Lung (tissue), 12 donors: ENCODE results near the gene TENM3. TPM values are rescaled to one million over a fixed set of nuclear protein-coding genes. Genes with fewer than 3 reads are reported as not detected.

Experiments used
- ATAC-seq: fragments of 200-7000 bp; cut with Tn5 transposase; one replicate; pipeline ENCODE4 v1.9.1; 2020; ENCODE audit warnings: moderate number of reproducible peaks; ENCODE audit not compliant: insufficient read depth, low FRiP score
- DNase-seq, 3 donors: peaks; one replicate each; pipeline ENCODE4 v3.0.0-alpha.2; 2013 to 2017
- H3K27ac ChIP-seq, 2 donors: one replicate each; pipeline ENCODE4 v1.5.1; 2013; ENCODE audit warnings: mild to moderate bottlenecking in 2 of 2, moderate library complexity in 2 of 2, control low read depth in 1 of 2, inconsistent platforms in 1 of 2, low read depth in 1 of 2, low read length in 1 of 2
- H3K27me3 ChIP-seq, 3 donors: one replicate each; pipeline ENCODE4 v1.5.1; 2013; ENCODE audit warnings: low read length in 2 of 3; ENCODE audit not compliant: control insufficient read depth in 3 of 3, insufficient read depth in 3 of 3
- H3K36me3 ChIP-seq, 4 donors: one replicate each; pipeline ENCODE4 v1.5.1; 2013; ENCODE audit warnings: low read length in 4 of 4, mild to moderate bottlenecking in 1 of 4, moderate library complexity in 1 of 4; ENCODE audit not compliant: control insufficient read depth in 4 of 4, insufficient read depth in 4 of 4
- H3K4me1 ChIP-seq, 5 donors: one replicate each; pipeline ENCODE4 v1.5.1; 2013; ENCODE audit warnings: low read length in 5 of 5, mild to moderate bottlenecking in 2 of 5, moderate library complexity in 1 of 5; ENCODE audit not compliant: control insufficient read depth in 5 of 5, insufficient read depth in 5 of 5
- H3K4me3 ChIP-seq: one replicate; pipeline ENCODE4 v1.5.1; 2013; ENCODE audit warnings: mild to moderate bottlenecking, control low read depth, moderate library complexity
- H3K9ac ChIP-seq, 2 donors: one replicate each; pipeline ENCODE4 v1.5.1; 2013; ENCODE audit warnings: low read length in 2 of 2, control low read depth in 1 of 2; ENCODE audit not compliant: insufficient read depth in 1 of 2
- H3K9me3 ChIP-seq, 4 donors: one replicate each; pipeline ENCODE4 v1.5.1; 2013; ENCODE audit warnings: low read length in 3 of 4, mild to moderate bottlenecking in 1 of 4, moderate library complexity in 1 of 4; ENCODE audit not compliant: control insufficient read depth in 4 of 4, insufficient read depth in 3 of 4
- WGBS, 2 donors: extraction: QIAGEN DNeasy Blood & Tissue Kit; methylation state at CpG; one replicate each; pipeline ENCODE4 v1.1.7; 2013; 5-methylcytosine and 5-hydroxymethylcytosine counted together
- polyA plus RNA-seq, 2 donors: library from polyadenylated mRNA; stranded (reverse); fragments of 200-250 nt; gene quantifications; one replicate each; pipeline ENCODE4 v1.2.1, GENCODE V29; 2013
- total RNA-seq, 2 donors: library from RNA; depleted of rRNA in 1 of 2; stranded (reverse); fragments of >200 nt in 1 of 2; gene quantifications; one replicate each; pipeline ENCODE4 v1.2.1, GENCODE V29; 2014 to 2021
- TF ChIP-seq, protein P1 (sequence below): IDR thresholded peaks from 2 replicates; pipeline ENCODE4 v1.5.1; 2012; ENCODE audit warnings: mild to moderate bottlenecking; ENCODE audit errors: control extremely low read depth, extremely low read depth
- donor health status: control.
- donor health status: control.
- donor health status: Bipolar disorder and iron deficiency.
- donor health status: healthy.
- donor health status: DM: yes; HTN: yes; CAD: no.

TENM3 gene
- total and polyA plus RNA-seq, 4 donors, result 0.14 to 5.3 (median 2.2) TPM

DNA sequence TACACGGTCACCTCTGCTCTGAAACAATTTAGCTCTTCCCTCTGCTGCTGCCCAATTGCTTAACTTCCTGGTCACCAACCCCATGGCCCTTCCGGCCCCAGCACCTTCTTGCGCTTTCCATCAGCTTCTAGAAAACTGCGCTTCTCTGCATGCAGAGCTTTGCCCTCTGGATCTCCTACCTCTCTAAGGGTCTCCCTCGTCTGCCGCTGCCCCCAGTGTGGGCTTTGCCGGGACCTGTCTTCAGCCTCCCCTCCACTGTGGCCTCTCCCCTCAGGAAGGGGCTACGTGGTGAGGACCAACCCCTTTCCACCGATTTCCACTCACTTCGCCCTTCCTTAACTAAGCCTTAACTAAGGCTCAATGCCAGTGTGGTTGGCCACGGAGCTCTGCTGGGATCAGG lies 579.4 kb downstream of the TENM3 start:
- Histone ChIP-seq H3K36me3 (no peaks in the 10 kb centered on the region), H3K4me1 (no peaks in the 10 kb centered on the region), H3K9ac (no peak overlapping the region), H3K9me3 (no peaks in the 10 kb centered on the region), H3K27ac (no peak overlapping the region), H3K4me3 (no peak overlapping the region), H3K27me3 (no peaks in the 10 kb centered on the region)
- DNase-seq, result no peak
- no peak for ATAC-seq
- WGBS, 2 donors, result 76 to 83% methylated on average over 11 of the region's 11 CpGs
- TF ChIP-seq, protein P1, sequence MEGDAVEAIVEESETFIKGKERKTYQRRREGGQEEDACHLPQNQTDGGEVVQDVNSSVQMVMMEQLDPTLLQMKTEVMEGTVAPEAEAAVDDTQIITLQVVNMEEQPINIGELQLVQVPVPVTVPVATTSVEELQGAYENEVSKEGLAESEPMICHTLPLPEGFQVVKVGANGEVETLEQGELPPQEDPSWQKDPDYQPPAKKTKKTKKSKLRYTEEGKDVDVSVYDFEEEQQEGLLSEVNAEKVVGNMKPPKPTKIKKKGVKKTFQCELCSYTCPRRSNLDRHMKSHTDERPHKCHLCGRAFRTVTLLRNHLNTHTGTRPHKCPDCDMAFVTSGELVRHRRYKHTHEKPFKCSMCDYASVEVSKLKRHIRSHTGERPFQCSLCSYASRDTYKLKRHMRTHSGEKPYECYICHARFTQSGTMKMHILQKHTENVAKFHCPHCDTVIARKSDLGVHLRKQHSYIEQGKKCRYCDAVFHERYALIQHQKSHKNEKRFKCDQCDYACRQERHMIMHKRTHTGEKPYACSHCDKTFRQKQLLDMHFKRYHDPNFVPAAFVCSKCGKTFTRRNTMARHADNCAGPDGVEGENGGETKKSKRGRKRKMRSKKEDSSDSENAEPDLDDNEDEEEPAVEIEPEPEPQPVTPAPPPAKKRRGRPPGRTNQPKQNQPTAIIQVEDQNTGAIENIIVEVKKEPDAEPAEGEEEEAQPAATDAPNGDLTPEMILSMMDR, result no peak

DNA sequence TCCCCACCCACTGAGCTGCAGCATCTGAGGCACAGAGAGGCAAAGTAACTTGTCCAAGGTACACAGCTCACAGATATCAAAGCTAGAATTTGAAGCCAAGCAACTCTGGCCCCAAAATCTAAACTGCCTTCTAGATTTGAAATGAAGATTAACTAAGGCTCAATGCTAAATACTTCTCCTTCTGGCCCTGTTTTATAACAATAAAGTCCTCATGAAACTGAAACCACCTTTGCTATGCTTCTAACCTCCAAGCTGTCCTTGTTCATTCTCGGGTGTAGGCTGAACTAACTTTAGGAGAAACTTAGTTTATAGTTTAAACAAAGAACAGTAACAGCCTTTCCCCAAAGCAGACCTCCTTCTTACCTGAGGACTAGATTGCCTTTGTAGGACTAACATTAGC lies 580.4 kb downstream of the TENM3 start:
- no peak overlapping the region for H3K9ac ChIP-seq
- no peaks in the 10 kb centered on the region for H3K4me1 ChIP-seq
- no peak for DNase-seq
- no peak for ATAC-seq
- TF ChIP-seq, protein P1, result no peak
- peaks cover 0 to 3% (median 0%) of the 10 kb centered on the region in 3 donors for H3K27me3 ChIP-seq
- no peak overlapping the region for H3K27ac ChIP-seq
- 56 to 61% methylated on average over 1 of the region's 1 CpG for WGBS, 2 donors
- H3K4me3 ChIP-seq, result no peak overlapping the region
- H3K9me3 ChIP-seq, result no peaks in the 10 kb centered on the region
- H3K36me3 ChIP-seq, result no peaks in the 10 kb centered on the region

DNA sequence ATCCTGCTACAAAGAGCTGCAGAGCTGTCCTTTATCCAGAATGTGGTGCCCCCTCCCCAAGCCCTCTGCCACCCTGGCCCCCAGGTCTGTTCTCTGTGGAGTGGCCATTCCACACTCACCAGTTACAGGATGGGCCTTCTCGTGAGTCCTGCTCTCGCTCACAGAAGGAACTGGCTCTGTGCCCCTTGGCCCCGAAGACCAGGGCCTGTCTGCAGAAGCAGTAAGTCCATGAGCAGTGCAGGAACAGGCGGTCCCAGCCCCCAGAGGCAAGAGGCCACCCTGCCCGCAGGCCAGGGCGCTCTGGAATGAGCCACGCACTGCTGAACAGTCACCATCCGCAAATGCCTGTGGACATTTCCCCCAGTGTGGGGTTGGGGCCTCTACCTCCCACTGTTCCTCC lies 581.8 kb downstream of the TENM3 start:
- Histone ChIP-seq H3K9me3 (no peaks in the 10 kb centered on the region), H3K9ac (no peak overlapping the region), H3K4me3 (no peak overlapping the region), H3K27ac (no peak overlapping the region), H3K36me3 (no peaks in the 10 kb centered on the region), H3K4me1 (no peaks in the 10 kb centered on the region), H3K27me3 (peaks cover 0 to 3% (median 0%) of the 10 kb centered on the region in 3 donors)
- ATAC-seq (no peak), DNase-seq (no peak)
- TF ChIP-seq, protein P1, result no peak
- WGBS, 2 donors, result 66 to 87% methylated on average over 8 of the region's 8 CpGs

DNA sequence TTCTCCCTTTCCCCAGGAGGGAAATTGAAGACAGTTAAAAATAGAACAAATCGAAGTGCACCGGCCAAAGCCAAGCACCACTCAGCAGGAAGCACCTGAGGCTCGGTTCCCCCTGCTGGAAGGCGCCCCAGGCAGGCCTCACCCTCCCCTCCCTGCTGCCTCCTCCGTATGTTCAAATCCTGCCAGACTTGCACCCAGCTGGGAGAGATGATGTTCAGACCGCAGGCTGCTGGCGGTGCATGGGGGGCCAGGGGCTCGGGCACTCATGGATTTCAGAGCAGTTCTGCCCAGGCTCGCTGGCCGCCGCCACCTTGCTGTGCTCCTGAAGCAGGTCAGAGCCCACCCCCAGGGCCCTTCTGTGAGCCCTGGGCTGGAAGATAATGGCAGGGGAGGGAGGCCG lies 582.6 kb downstream of the TENM3 start:
- Histone ChIP-seq H3K27ac (no peak overlapping the region), H3K27me3 (peaks cover 0 to 3% (median 0%) of the 10 kb centered on the region in 3 donors), H3K9me3 (peaks cover 0 to 3% (median 0%) of the 10 kb centered on the region in 4 donors), H3K4me3 (no peak overlapping the region), H3K4me1 (no peaks in the 10 kb centered on the region), H3K9ac (no peak overlapping the region), H3K36me3 (no peaks in the 10 kb centered on the region)
- TF ChIP-seq, protein P1, result no peak
- WGBS, 2 donors, result 39 to 62% methylated on average over 12 of the region's 12 CpGs
- ATAC-seq (no peak), DNase-seq (no peak)
